Thyroid gland (tissue), 4 donors: ENCODE results near the gene ROCK2. TPM values are rescaled to one million over a fixed set of nuclear protein-coding genes. Genes with fewer than 3 reads are reported as not detected.

Source experiments
- DNase-seq, 2 donors: peaks; one replicate each; pipeline ENCODE4 v3.0.0-alpha.2; 2019
- H3K27ac ChIP-seq, 3 donors: fragments of 200-600 bp; sonication (generic); 1 replicate in 2 of 3; 2 replicates in 1 of 3; pipeline ENCODE4 v1.5.1; 2016 to 2019; ENCODE audit warnings: mild to moderate bottlenecking in 1 of 3, moderate library complexity in 1 of 3
- H3K27me3 ChIP-seq: fragments of 200-600 bp; sonication (generic); one replicate; pipeline ENCODE4 v1.5.1; 2019
- H3K36me3 ChIP-seq, 2 donors: fragments of 200-600 bp; sonication (generic); one replicate each; pipeline ENCODE4 v1.5.1; 2016 to 2019
- H3K4me1 ChIP-seq, 2 donors: fragments of 200-600 bp; sonication (generic); one replicate each; pipeline ENCODE4 v1.5.1; 2017 to 2019
- H3K4me3 ChIP-seq, 3 donors: fragments of 200-600 bp; sonication (generic); replicated peaks in 1 of 3; 1 replicate in 2 of 3; 2 replicates in 1 of 3; pipeline ENCODE4 v1.5.1; 2016; ENCODE audit warnings: mild to moderate bottlenecking in 1 of 3
- H3K9me3 ChIP-seq: fragments of 200-600 bp; sonication (generic); one replicate; pipeline ENCODE4 v1.5.1; 2017
- CTCF ChIP-seq, 6 experiments: fragments of 200-600 bp in 3 of 6; fragments of 450-650 bp in 3 of 6; sonication (generic) in 3 of 6; IDR thresholded peaks; one replicate each; pipeline ENCODE4 v1.5.1; 2016 to 2019; ENCODE audit warnings: antibody characterized with exemption in 6 of 6, mild to moderate bottlenecking in 2 of 6, inconsistent platforms in 1 of 6, moderate library complexity in 1 of 6
- POLR2A ChIP-seq, 2 donors: fragments of 450-650 bp; IDR thresholded peaks; one replicate each; pipeline ENCODE4 v1.6.1; 2017; ENCODE audit warnings: antibody characterized with exemption in 2 of 2, mild to moderate bottlenecking in 2 of 2, moderate library complexity in 1 of 2
- WGBS, 2 donors: methylation state at CpG; one replicate each; pipeline ENCODE4 v1.1.5; 2017; 5-methylcytosine and 5-hydroxymethylcytosine counted together
- intact Hi-C: fragments of 100-400 bp; cut with DNase I; formaldehyde crosslinking; loops from one replicate; pipeline ENCODE4 v1.15.1; 2023
- total RNA-seq, 4 donors: library from RNA; depleted of rRNA; stranded (reverse); fragments of >200 nt; gene quantifications; one replicate each; pipeline ENCODE4 v1.2.3, GENCODE V29; 2016

Gene ROCK2
- total RNA-seq, 4 donors from 2014 or later: 37.3 to 47.5 (median 42.1) TPM

- Histone ChIP-seq H3K4me3 (no peak overlapping the region), H3K9me3 (no peaks in the 10 kb centered on the region), H3K4me1 (peaks cover 5 to 13% of the 10 kb centered on the region in 2 donors), H3K36me3 (no peaks in the 10 kb centered on the region), H3K27me3 (no peaks in the 10 kb centered on the region), H3K27ac (no peak overlapping the region)
- TF ChIP-seq POLR2A (IDR thresholded peaks at IDR 0.05) (no peak), CTCF (IDR thresholded peaks at IDR 0.05) (no peak)
- 89 to 94% methylated on average over 4 to 6 of the region's 14 CpGs for WGBS, 2 donors
- no peak for DNase-seq
- intact Hi-C loops: no loop called here
These were observed 185.4 kb downstream of the ROCK2 start for GRCh38 chr2:11158916-11159573.

- Histone ChIP-seq H3K4me1 (peaks cover 5 to 13% of the 10 kb centered on the region in 2 donors), H3K4me3 (no peak overlapping the region), H3K27ac (no peak overlapping the region), H3K36me3 (no peaks in the 10 kb centered on the region), H3K27me3 (no peaks in the 10 kb centered on the region), H3K9me3 (no peaks in the 10 kb centered on the region)
- TF ChIP-seq CTCF (IDR thresholded peaks at IDR 0.05) (no peak), POLR2A (IDR thresholded peaks at IDR 0.05) (no peak)
- no peak for DNase-seq
- intact Hi-C loops: no loop called here
- 92 to 95% methylated on average over 4 of the region's 4 CpGs for WGBS, 2 donors
These were observed 186.7 kb downstream of the ROCK2 start for GRCh38 chr2:11157731-11158130.

GRCh38 chr2:11157296-11157695 is 187.1 kb downstream of the ROCK2 start:
- H3K9me3 ChIP-seq: no peaks in the 10 kb centered on the region
- no peak overlapping the region for H3K27ac ChIP-seq
- H3K4me1 ChIP-seq: peaks cover 5 to 13% of the 10 kb centered on the region in 2 donors
- TF ChIP-seq CTCF (IDR thresholded peaks at IDR 0.05) (no peak), POLR2A (IDR thresholded peaks at IDR 0.05) (no peak)
- intact Hi-C loops: no loop called here
- H3K36me3 ChIP-seq: no peaks in the 10 kb centered on the region
- no peak overlapping the region for H3K4me3 ChIP-seq
- WGBS, 2 donors: 92 to 100% methylated on average over 4 to 6 of the region's 6 CpGs
- H3K27me3 ChIP-seq: no peaks in the 10 kb centered on the region
- no peak for DNase-seq

GRCh38 chr2:11156396-11157075 is 187.9 kb downstream of the ROCK2 start:
- TF ChIP-seq POLR2A (IDR thresholded peaks at IDR 0.05): no peak
- TF ChIP-seq CTCF (IDR thresholded peaks at IDR 0.05): no peak
- no peak for DNase-seq
- Histone ChIP-seq H3K9me3 (no peaks in the 10 kb centered on the region), H3K27ac (no peak overlapping the region), H3K4me1 (peaks cover 5 to 13% of the 10 kb centered on the region in 2 donors), H3K27me3 (no peaks in the 10 kb centered on the region), H3K4me3 (no peak overlapping the region), H3K36me3 (no peaks in the 10 kb centered on the region)
- intact Hi-C loops: no loop called here
- WGBS, 2 donors: 93 to 94% methylated on average over 12 to 13 of the region's 13 CpGs

- intact Hi-C loops: no loop called here
- Histone ChIP-seq H3K9me3 (no peaks in the 10 kb centered on the region), H3K4me1 (peaks cover 5 to 13% of the 10 kb centered on the region in 2 donors), H3K27me3 (no peaks in the 10 kb centered on the region), H3K4me3 (peak within 1 kb of the TSS; percentile 57 to 81 (median 69)), H3K36me3 (no peaks in the 10 kb centered on the region), H3K27ac (peak within 1 kb of the TSS; percentile 62 to 85 (median 76))
- 6 to 7% methylated on average over 19 to 21 of the region's 71 CpGs for WGBS, 2 donors
- peak; percentile 65 to 88 for TF ChIP-seq POLR2A (IDR thresholded peaks at IDR 0.05)
- peak in 1 of 6 experiments; percentile 19 for TF ChIP-seq CTCF (IDR thresholded peaks at IDR 0.05)
- peak in 1 of 2 donors; percentile 87 for DNase-seq
These were observed 188.9 kb downstream of the ROCK2 start, which contains the start of gene SLC66A3 for GRCh38 chr2:11155381-11156035. SLC66A3 (plus strand) TSS chr2:11155467; CDS start chr2:11155547, 80 bp downstream.
